Immature natural killer cell (primary cell): ENCODE measurements around the gene CLEC9A. TPM values are rescaled to one million over a fixed set of nuclear protein-coding genes. Genes with fewer than 3 reads are reported as not detected.

Source experiments
- DNase-seq, 3 donors: peaks; one replicate each; pipeline ENCODE4 v3.0.0; 2022; ENCODE audit warnings: mixed read lengths in 1 of 3
- H3K27ac Mint-ChIP-seq, 6 donors: one replicate each; pipeline ENCODE4 v1.8.0; 2020; ENCODE audit warnings: mixed read lengths in 6 of 6, mild to moderate bottlenecking in 5 of 6, inconsistent platforms in 4 of 6, moderate library complexity in 3 of 6
- H3K27me3 Mint-ChIP-seq, 3 donors: one replicate each; pipeline ENCODE4 v1.8.0; 2020 to 2021; ENCODE audit warnings: low read depth in 3 of 3, mild to moderate bottlenecking in 3 of 3, mixed read lengths in 3 of 3, moderate library complexity in 3 of 3, inconsistent platforms in 1 of 3
- H3K36me3 Mint-ChIP-seq, 3 donors: one replicate each; pipeline ENCODE4 v1.8.0; 2020; ENCODE audit warnings: mixed read lengths in 3 of 3, inconsistent platforms in 2 of 3, mild to moderate bottlenecking in 2 of 3
- H3K4me1 Mint-ChIP-seq, 2 donors: one replicate each; pipeline ENCODE4 v1.8.0; 2020; ENCODE audit warnings: inconsistent platforms in 2 of 2, mild to moderate bottlenecking in 2 of 2, mixed read lengths in 2 of 2, moderate library complexity in 1 of 2
- H3K4me3 Mint-ChIP-seq, 5 donors: one replicate each; pipeline ENCODE4 v1.8.0; 2020; ENCODE audit warnings: mild to moderate bottlenecking in 5 of 5, mixed read lengths in 5 of 5, inconsistent platforms in 3 of 5, moderate library complexity in 3 of 5
- H3K9me3 Mint-ChIP-seq, 6 donors: one replicate each; pipeline ENCODE4 v1.8.0; 2020; ENCODE audit warnings: mild to moderate bottlenecking in 6 of 6, mixed read lengths in 6 of 6, inconsistent platforms in 4 of 6, moderate library complexity in 3 of 6
- polyA plus RNA-seq, 3 donors: library from polyadenylated mRNA; unstranded; fragments of 300-500 nt; fragmentation: Illumina TruSeq; gene quantifications; one replicate each; pipeline ENCODE4 v1.2.3, GENCODE V29; 2021

Gene CLEC9A
- polyA plus RNA-seq, 3 donors from 2014 or later = 0.99 TPM; not detected in 2

- peaks cover 3 to 12% (median 5%) of the 10 kb centered on the region in 3 donors for H3K27me3 Mint-ChIP-seq
- H3K4me3 Mint-ChIP-seq = no peak overlapping the region
- H3K27ac Mint-ChIP-seq = no peak overlapping the region
- no peak for DNase-seq
- H3K36me3 Mint-ChIP-seq = peaks cover 0 to 8% (median 7%) of the 10 kb centered on the region in 3 donors
- no peaks in the 10 kb centered on the region for H3K9me3 Mint-ChIP-seq
- H3K4me1 Mint-ChIP-seq = peaks cover 5 to 8% of the 10 kb centered on the region in 2 donors
Observed at GRCh38 chr12:10101648-10102220, 71.3 kb downstream of the CLEC9A start.

GRCh38 chr12:10102322-10102721 is 71.8 kb downstream of the CLEC9A start:
- peaks cover 3 to 12% (median 7%) of the 10 kb centered on the region in 3 donors for H3K27me3 Mint-ChIP-seq
- no peak overlapping the region for H3K27ac Mint-ChIP-seq

GRCh38 chr12:10110256-10110844 is 79.9 kb downstream of the CLEC9A start:
- H3K4me1 Mint-ChIP-seq = no peaks in the 10 kb centered on the region
- no peak overlapping the region for H3K4me3 Mint-ChIP-seq
- no peak overlapping the region for H3K27ac Mint-ChIP-seq
- H3K36me3 Mint-ChIP-seq = peaks cover 0 to 7% (median 5%) of the 10 kb centered on the region in 3 donors
- no peak for DNase-seq
- peaks cover 0 to 3% (median 0%) of the 10 kb centered on the region in 6 donors for H3K9me3 Mint-ChIP-seq
- H3K27me3 Mint-ChIP-seq = peaks cover 5 to 14% (median 5%) of the 10 kb centered on the region in 3 donors

More at GRCh38 chr12:10102322-10102721, 71.8 kb downstream of the CLEC9A start:
- Mint-ChIP-seq H3K9me3 (no peaks in the 10 kb centered on the region), H3K4me3 (no peak overlapping the region), H3K4me1 (peaks cover 5 to 8% of the 10 kb centered on the region in 2 donors), H3K36me3 (peaks cover 0 to 11% (median 7%) of the 10 kb centered on the region in 3 donors)
- DNase-seq = no peak

GRCh38 chr12:10111451-10111850 is 81.0 kb downstream of the CLEC9A start:
- Mint-ChIP-seq H3K27ac (no peak overlapping the region), H3K9me3 (peaks cover 0 to 3% (median 0%) of the 10 kb centered on the region in 6 donors), H3K27me3 (peaks cover 3 to 13% (median 5%) of the 10 kb centered on the region in 3 donors), H3K4me3 (no peak overlapping the region), H3K4me1 (no peaks in the 10 kb centered on the region), H3K36me3 (peaks cover 0 to 5% (median 0%) of the 10 kb centered on the region in 3 donors)
- DNase-seq = no peak

- Mint-ChIP-seq H3K27ac (no peak overlapping the region), H3K36me3 (no peaks in the 10 kb centered on the region), H3K4me1 (no peaks in the 10 kb centered on the region), H3K27me3 (peaks cover 0 to 12% (median 5%) of the 10 kb centered on the region in 3 donors), H3K9me3 (peaks cover 0 to 3% (median 0%) of the 10 kb centered on the region in 6 donors), H3K4me3 (no peak overlapping the region)
- DNase-seq = no peak
Observed at GRCh38 chr12:10113075-10113474, 82.6 kb downstream of the CLEC9A start.

- DNase-seq = no peak
- H3K4me1 Mint-ChIP-seq = no peaks in the 10 kb centered on the region
- H3K4me3 Mint-ChIP-seq = no peak overlapping the region
- peaks cover 0 to 7% (median 5%) of the 10 kb centered on the region in 3 donors for H3K27me3 Mint-ChIP-seq
- H3K36me3 Mint-ChIP-seq = no peaks in the 10 kb centered on the region
- H3K27ac Mint-ChIP-seq = no peak overlapping the region
- peaks cover 0 to 3% (median 0%) of the 10 kb centered on the region in 6 donors for H3K9me3 Mint-ChIP-seq
Observed at GRCh38 chr12:10113920-10114319, 83.4 kb downstream of the CLEC9A start.

GRCh38 chr12:10115311-10115710 is 84.8 kb downstream of the CLEC9A start:
- DNase-seq = no peak
- Mint-ChIP-seq H3K4me1 (no peaks in the 10 kb centered on the region), H3K9me3 (peaks cover 0 to 7% (median 0%) of the 10 kb centered on the region in 6 donors), H3K27me3 (peaks cover 0 to 6% (median 5%) of the 10 kb centered on the region in 3 donors), H3K4me3 (no peak overlapping the region), H3K27ac (no peak overlapping the region), H3K36me3 (no peaks in the 10 kb centered on the region)

Other genes with a start within 250 kb of the CLEC9A start
- 1,000 to 10,000 TPM; 1,026 to 1,807 (median 1,127) TPM for gene KLRF1, start 203.2 kb upstream of the CLEC9A start, polyA plus RNA-seq
- 100 to 1,000 TPM in 2 of 3 donors, 10 to 100 TPM in 1; 92.8 to 134 (median 130) TPM for gene CLEC2B, start 161.3 kb upstream of the CLEC9A start, polyA plus RNA-seq
- 1 to 10 TPM in 1 of 3 donors, under 1 TPM in 1, not detected in 1; 0.94 to 3.4 TPM for gene KLRF2, start 149.2 kb upstream of the CLEC9A start, polyA plus RNA-seq
- gene CLEC2A, start 98.3 kb upstream of the CLEC9A start, polyA plus RNA-seq = not detected
- gene CLEC12A, start 59.3 kb upstream of the CLEC9A start, polyA plus RNA-seq = 1 to 10 TPM; 2.9 to 5.6 (median 4.3) TPM
- gene CLEC1B, start 31.6 kb upstream of the CLEC9A start, polyA plus RNA-seq = 1 to 10 TPM in 1 of 3 donors, under 1 TPM in 1, not detected in 1; 0.47 to 2.0 TPM
- under 1 TPM in 1 of 3 donors, not detected in 2; 0.67 TPM for gene CLEC12B, start 20.1 kb upstream of the CLEC9A start, polyA plus RNA-seq
- not detected for gene CLEC1A, start 68.3 kb downstream of the CLEC9A start, polyA plus RNA-seq
- 1 to 10 TPM in 2 of 3 donors, not detected in 1; 1.4 to 2.0 TPM for gene CLEC7A, start 99.5 kb downstream of the CLEC9A start, polyA plus RNA-seq
- not detected for gene OLR1, start 141.4 kb downstream of the CLEC9A start, polyA plus RNA-seq
- gene TMEM52B, start 148.3 kb downstream of the CLEC9A start, polyA plus RNA-seq = not detected
- 10 to 100 TPM; 50.8 to 69.3 (median 53.9) TPM for gene GABARAPL1, start 182.2 kb downstream of the CLEC9A start, polyA plus RNA-seq